ENCODE data around the gene SESN3.
"Not testable (repeated sequence)": the region's sequence is repeated elsewhere in the genome, so short reads cannot be mapped to it uniquely, and the experiment has no call there.

SESN3 gene

GRCh38 chr11:95150956-95151684, 79.9 kb downstream of the SESN3 start:
- peak; percentile 88 for DNase-seq (ENCODE audit: low spot score)

GRCh38 chr11:95149651-95150364, 81.2 kb downstream of the SESN3 start:
- DNase-seq (ENCODE audit: low spot score), result peak; percentile 95

DNA sequence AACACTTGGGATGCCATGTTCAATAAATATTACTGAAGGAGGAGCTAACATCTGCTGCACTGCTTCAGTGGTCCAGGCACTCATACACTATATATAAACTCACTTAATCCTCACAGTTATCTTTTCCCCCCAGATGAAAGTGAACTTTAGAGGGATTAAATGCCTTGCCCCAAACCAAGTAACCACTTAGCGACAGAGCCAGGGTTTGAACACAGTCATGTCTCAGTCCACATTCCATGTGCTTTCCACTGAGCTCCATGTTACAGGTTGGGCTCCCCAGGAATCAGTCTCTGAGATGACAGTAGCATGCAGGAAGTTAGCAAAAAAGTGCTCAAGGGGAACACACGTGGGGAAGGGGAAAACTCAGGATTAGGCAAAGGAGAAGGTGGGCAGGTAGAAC, 82.1 kb downstream of the SESN3 start:
- DNase-seq (ENCODE audit: low spot score), result no peak

GRCh38 chr11:95148406-95148805, 82.6 kb downstream of the SESN3 start:
- DNase-seq (ENCODE audit: low spot score), result no peak

DNA sequence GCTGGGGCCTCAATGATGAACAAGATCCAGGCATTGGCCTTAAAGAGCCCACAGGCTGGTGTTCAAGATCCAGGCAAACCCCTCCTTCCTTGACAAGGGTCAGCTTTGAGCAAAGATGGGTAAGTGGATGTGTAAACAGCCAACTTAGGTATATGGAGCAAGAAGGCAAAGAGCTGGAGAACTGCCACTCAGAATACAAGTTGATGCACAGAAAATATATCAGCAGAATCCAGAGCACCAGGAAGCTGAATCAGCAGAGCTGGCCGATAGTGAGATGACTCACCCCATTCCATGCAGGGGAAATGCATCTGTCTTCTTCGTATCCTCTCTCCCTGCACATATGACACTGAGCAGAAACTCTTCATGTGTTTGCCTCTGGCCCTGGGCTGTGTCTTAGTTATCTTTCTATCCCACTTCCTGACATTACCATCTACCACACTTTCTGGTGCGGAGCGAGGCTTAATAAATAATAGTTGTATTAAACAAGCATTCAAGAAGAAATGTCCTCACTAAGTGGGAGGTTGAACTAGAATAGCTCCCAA, 83.6 kb downstream of the SESN3 start:
- DNase-seq (ENCODE audit: low spot score), result peak; percentile 87

DNA sequence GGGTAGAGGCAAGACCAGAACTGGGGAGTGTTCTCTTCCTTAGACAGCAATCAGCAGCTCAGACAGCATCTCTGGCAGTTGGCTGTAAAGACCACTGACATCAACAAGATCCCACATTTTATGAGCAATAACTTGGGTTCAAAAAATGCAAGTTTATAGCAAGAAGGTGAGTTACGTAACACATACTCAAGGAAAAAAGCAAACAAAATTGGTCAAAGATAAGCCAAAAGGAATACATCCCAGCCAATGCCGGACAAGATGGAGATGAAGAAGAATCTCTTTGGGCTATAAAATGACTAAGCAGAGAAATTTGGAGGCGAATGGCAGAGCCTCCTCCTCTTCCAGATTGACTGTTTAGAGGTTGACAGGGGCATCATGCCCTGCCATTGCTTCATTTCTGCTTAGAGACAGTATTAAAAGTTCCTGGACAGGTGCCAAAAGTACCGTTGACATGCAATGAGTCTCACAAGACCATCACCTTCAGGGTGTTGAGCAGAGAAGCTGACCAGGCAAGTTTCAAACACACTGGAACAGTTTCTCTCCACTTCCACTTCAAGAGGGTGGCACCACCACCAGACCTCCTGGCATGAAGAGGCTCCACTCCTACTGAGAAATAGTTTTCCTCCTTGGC, 85.5 kb downstream of the SESN3 start:
- no peak for DNase-seq (ENCODE audit: low spot score)

DNA sequence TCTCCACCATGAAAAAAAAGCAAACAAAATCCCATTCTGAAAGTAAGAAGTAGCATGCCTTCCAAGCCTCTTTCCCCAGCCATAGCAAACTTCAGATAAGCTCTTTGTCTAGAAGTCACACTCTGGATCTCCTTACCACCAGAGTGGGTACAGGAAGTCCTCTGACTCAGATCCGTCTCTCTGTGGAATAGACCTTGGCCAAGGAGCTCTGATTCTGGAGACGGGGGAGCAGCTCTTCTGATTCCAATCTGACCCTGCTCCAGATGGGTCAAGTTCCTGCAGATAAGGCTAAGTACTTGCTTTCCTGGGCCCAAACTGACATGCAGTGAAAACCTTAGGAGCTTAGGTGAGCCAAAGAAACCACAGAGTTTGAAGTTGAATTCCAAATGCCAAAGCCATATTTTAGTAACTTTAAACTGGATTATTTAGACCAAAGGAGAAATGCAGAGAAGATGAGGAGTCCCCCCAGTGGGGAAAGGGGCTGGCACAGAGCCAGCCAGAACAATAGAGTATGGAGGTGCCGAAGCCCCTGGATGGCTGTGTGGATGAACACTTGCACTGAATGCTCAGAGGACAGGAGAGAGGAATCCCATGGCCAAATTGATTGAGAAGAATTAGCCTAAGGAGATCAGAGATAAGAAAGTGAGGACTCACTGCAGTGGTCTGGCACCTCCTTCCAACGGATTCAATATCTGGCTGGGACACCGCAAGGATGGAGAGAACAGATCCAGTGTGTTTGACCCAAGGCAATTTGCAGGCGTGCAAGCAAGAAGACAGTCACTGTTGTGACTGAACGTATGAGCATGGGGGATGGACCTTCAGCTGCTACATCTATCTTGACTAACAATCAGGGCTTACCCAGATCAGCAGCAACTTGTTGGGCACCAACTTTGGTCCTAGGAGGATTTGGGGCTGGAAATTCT, 86.4 kb downstream of the SESN3 start:
- DNase-seq (ENCODE audit: low spot score), result no peak

GRCh38 chr11:95143106-95143681, 87.8 kb downstream of the SESN3 start:
- no peak for DNase-seq (ENCODE audit: low spot score)

GRCh38 chr11:95142431-95142830, 88.6 kb downstream of the SESN3 start:
- no peak for DNase-seq (ENCODE audit: low spot score)

DNA sequence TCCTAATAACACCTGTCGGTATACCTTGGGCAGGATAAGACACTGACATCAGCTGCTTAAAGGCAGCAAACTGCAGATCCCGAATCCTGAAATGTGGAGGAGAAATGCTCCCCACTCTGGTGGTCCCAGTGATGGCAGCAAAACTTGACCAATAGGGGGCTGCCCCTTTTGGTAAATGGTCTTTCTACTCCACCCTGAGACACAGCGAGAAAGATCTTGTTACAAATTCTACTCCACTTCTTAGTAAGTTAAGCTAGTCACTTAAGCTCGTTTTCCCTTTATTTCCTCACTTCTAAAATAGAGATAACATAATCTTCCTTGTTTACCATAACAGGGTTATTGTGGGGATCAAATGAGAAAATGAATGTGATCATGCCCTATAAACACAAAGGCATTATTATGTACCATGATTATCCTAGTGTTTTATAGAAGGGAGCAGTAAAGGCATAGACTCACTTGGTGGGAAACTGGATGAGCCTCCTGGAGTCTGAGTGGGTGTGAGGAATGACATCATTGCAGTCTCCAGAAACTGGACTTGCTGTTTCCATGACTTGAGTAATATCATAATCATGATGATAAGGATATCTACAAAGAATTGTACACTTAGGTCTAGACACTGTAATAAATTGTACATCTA, 90.5 kb downstream of the SESN3 start:
- DNase-seq (ENCODE audit: low spot score), result peak; percentile 53

GRCh38 chr11:95138448-95138847, 92.6 kb downstream of the SESN3 start:
- no peak for DNase-seq (ENCODE audit: low spot score)

GRCh38 chr11:95137299-95137698, 93.7 kb downstream of the SESN3 start:
- DNase-seq (ENCODE audit: low spot score), result no peak

- DNase-seq (ENCODE audit: low spot score), result not testable (repeated sequence)
Measured at GRCh38 chr11:95136747-95137146, 94.3 kb downstream of the SESN3 start.

GRCh38 chr11:95135880-95136279, 95.1 kb downstream of the SESN3 start:
- DNase-seq (ENCODE audit: low spot score), result no peak

DNA sequence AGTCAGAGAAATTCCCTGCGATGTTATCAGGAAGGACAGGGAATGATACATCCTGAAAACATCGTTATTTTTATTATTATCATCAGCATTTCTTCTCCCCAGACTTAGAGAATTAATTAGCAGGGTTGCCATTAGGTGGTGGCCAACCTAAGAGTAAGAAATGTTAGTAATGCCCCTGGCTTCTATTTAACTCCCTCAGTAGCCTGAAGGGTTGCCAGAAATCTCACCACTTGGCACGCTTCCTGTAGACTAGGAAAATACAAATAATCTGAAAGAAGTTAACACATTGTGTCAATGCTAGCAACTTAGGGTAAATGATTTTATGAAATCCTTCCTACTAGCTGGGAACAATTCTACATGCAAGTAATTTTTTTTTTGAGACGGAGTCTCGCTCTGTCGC, 95.8 kb downstream of the SESN3 start:
- DNase-seq (ENCODE audit: low spot score), result no peak

DNA sequence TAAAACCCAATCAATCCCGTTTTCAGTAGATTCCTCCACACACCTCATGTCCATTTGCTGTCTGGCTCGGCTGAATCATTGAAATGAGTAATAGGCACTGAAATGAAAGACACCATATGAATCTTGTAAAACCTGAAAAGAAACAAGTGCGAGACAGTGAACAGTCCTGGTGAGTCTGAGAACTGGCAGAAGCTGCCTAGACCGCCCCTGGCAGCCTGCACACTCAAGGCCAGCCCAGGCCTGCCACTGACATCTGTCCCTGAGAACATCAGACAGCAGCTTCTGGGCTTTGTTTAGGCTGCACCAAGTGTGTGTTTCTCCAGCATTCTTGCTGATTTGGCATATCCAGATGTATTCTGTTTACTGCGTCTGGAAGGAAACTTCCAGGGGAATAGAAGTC, 96.5 kb downstream of the SESN3 start:
- DNase-seq (ENCODE audit: low spot score), result no peak

GRCh38 chr11:95132956-95133355, 98.0 kb downstream of the SESN3 start:
- DNase-seq (ENCODE audit: low spot score), result peak; percentile 76

- no peak for DNase-seq (ENCODE audit: low spot score)
Measured at GRCh38 chr11:95128602-95129001, 102.4 kb downstream of the SESN3 start.

DNA sequence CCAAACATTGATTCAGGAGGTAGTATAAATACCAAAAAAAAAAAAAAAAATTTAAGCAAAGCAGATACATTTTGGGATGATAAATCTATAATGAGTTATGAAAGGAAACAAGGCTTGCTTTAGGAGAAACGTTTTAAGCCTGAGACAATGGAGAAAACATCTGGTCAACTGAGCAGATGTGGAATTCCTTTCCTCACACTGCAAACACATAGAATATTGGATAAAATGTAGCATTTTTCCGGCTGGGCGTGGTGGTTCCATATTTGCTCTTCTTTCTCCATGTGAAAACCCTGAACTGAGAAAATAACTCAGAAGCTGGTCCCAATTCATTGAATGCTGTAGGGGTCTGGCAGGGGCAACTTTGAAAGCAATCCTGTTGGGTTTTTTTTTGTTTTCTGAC, 107.4 kb downstream of the SESN3 start:
- no peak for DNase-seq (ENCODE audit: low spot score)

GRCh38 chr11:95121698-95122097, 109.3 kb downstream of the SESN3 start:
- DNase-seq (ENCODE audit: low spot score), result peak; percentile 60

Measured in COLO829 (cell line).